SJSA1 (cell line): ENCODE measurements around the gene METTL24. TPM values are rescaled to one million over a fixed set of nuclear protein-coding genes. Genes with fewer than 3 reads are reported as not detected.

ENCODE experiments used
- total RNA-seq: library from RNA; depleted of rRNA; stranded (reverse); fragments of >200 nt; shearing (Covaris generic); gene quantifications from 2 replicates; pipeline ENCODE4 v1.2.3, GENCODE V29; 2014; rRNA removed

The METTL24 gene
- total RNA-seq, 1 experiment from 2014 or later, result 0.58 TPM

Other genes with a start within 250 kb of the METTL24 start
- 18.6 and 24.6 TPM in 2 replicates for gene WASF1, start 178.7 kb downstream of the METTL24 start, total RNA-seq
- 32.5 and 36.2 TPM in 2 replicates for gene CDC40, start 177.9 kb downstream of the METTL24 start, total RNA-seq
- gene DDO, start 57.2 kb upstream of the METTL24 start, total RNA-seq, result 0.53 TPM in 1 of 2 replicates, not detected in the other
- gene SLC22A16, start 118.3 kb upstream of the METTL24 start, total RNA-seq, result not detected in 2 replicates